Loucy (cell line): Measurements from ENCODE around the gene FUT7.

Experiments
- CTCF ChIP-seq: fragments of 200-600 bp; sonication (generic); conservative IDR thresholded peaks from 2 replicates; pipeline ENCODE4 v1.5.1; 2014; ENCODE audit warnings: mild to moderate bottlenecking, antibody characterized with exemption, low read length
- EZH2phosphoT487 ChIP-seq: fragments of 200-600 bp; IDR thresholded peaks from 2 replicates; pipeline ENCODE4 v1.6.1; 2018; ENCODE audit warnings: antibody characterized with exemption, mild to moderate bottlenecking, moderate library complexity, borderline replicate concordance

- TF ChIP-seq CTCF (no peak), EZH2phosphoT487 (no peak)
Measured at GRCh38 chr9:137070906-137071275, 39.0 kb upstream of the FUT7 start.
